Mucosa of descending colon (tissue), 3 donors: ENCODE results near the gene FAM216B. TPM values are rescaled to one million over a fixed set of nuclear protein-coding genes. Genes with fewer than 3 reads are reported as not detected.

Experiments used
- ATAC-seq: fragments of 200-7000 bp; cut with Tn5 transposase; one replicate; pipeline ENCODE4 v1.9.1; 2020; ENCODE audit warnings: mild to moderate bottlenecking, moderate library complexity
- DNase-seq, 3 donors: peaks; one replicate each; pipeline ENCODE4 v3.0.0-alpha.2; 2020
- H3K36me3 ChIP-seq: fragments of 200-600 bp; one replicate; pipeline ENCODE4 v1.8.0; 2021; ENCODE audit warnings: low read depth, mild to moderate bottlenecking
- H3K4me1 ChIP-seq: fragments of 200-600 bp; one replicate; pipeline ENCODE4 v1.8.0; 2021; ENCODE audit warnings: low read depth, mild to moderate bottlenecking
- H3K4me3 ChIP-seq: fragments of 200-600 bp; one replicate; pipeline ENCODE4 v1.8.0; 2021; ENCODE audit warnings: mild to moderate bottlenecking
- H3K9me3 ChIP-seq: fragments of 200-600 bp; one replicate; pipeline ENCODE4 v1.8.0; 2021; ENCODE audit warnings: mild to moderate bottlenecking
- CTCF ChIP-seq: fragments of 200-600 bp; IDR thresholded peaks from one replicate; pipeline ENCODE4 v1.8.0; 2022; ENCODE audit warnings: antibody characterized with exemption, mild to moderate bottlenecking
- intact Hi-C, 2 donors: fragments of 100-400 bp; cut with DNase I in 1 of 2; cut with micrococcal nuclease in 1 of 2; formaldehyde crosslinking; loops; one replicate each; pipeline versions ENCODE4 v1.11.0 to v1.11.1; 2022; cut with DNase I, micrococcal nuclease
- total RNA-seq, 3 donors: library from RNA; stranded (reverse); fragmentation: NEBNext Ultra II Directional in 2 of 3; extraction: Animal tissue kit (Norgen Biotek cat#: 25700) in 2 of 3; gene quantifications; one replicate each; pipeline versions ENCODE4 v1.2.1 to v1.2.4, GENCODE V29; 2021 to 2023
- donor health status: DM: no; HTN: no; CAD: no; lungs with moderate emphysema.
- donor health status: DM: no; HTN: no; CAD: no.
- donor health status: DM: no; HTN: yes; CAD: no.

FAM216B gene
- total RNA-seq, 3 donors from 2014 or later, result 0.09 to 0.13 TPM; not detected in 1

- ATAC-seq (no peak), DNase-seq (no peak)
- Histone ChIP-seq H3K4me3 (no peak overlapping the region), H3K36me3 (no peaks in the 10 kb centered on the region), H3K9me3 (no peaks in the 10 kb centered on the region), H3K4me1 (no peaks in the 10 kb centered on the region)
- TF ChIP-seq CTCF, result no peak
- intact Hi-C loops, result no loop called here
Observed at GRCh38 chr13:42741914-42742313, 39.5 kb upstream of the FAM216B start.

DNA sequence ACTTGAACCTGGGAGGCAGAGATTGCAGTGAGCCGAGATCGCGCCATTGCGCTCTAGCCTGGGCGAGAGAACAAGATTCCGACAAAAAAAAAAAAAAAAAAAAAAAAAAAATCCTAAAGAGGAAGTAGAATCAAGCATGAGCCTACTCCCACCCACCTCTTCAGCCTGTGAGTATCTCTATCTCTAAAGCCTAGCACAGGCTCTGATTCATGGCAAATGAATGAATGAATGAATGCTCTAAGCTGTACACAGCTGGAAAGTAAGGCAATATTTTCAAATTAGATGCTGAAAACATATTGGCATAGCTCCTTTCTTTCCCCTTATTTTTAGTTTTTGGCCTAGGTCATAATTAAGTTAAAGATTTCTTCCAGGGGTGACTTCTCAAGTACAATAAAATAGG is 35.7 kb upstream of the FAM216B start:
- Histone ChIP-seq H3K4me3 (no peak overlapping the region), H3K9me3 (no peaks in the 10 kb centered on the region), H3K36me3 (no peaks in the 10 kb centered on the region), H3K4me1 (no peaks in the 10 kb centered on the region)
- intact Hi-C loops, result no loop called here
- TF ChIP-seq CTCF, result no peak
- no peak for ATAC-seq
- DNase-seq, result no peak

DNA sequence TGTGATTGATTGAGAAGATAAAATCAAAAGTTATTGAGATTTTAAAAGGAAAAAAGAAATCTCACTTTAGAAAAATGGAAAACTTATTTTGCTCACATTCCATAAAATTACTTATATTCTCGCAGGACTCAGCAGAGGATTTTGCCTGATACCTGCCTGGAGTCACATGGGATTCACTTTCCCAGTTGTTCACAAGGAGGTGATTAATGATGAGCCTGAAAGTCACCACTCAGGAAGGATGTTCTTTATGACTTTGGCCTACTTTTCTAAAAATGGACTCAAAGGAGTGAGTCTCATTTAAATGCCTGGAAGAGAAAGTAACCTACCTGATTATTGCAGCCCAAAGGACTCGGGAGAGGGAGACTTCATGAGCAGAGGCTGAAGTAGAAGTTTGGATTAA is 34.5 kb upstream of the FAM216B start:
- no peaks in the 10 kb centered on the region for H3K4me1 ChIP-seq
- H3K4me3 ChIP-seq, result no peak overlapping the region
- H3K36me3 ChIP-seq, result no peaks in the 10 kb centered on the region
- no peak for TF ChIP-seq CTCF
- DNase-seq (no peak), ATAC-seq (no peak)
- no peaks in the 10 kb centered on the region for H3K9me3 ChIP-seq
- intact Hi-C loops, result no loop called here

DNA sequence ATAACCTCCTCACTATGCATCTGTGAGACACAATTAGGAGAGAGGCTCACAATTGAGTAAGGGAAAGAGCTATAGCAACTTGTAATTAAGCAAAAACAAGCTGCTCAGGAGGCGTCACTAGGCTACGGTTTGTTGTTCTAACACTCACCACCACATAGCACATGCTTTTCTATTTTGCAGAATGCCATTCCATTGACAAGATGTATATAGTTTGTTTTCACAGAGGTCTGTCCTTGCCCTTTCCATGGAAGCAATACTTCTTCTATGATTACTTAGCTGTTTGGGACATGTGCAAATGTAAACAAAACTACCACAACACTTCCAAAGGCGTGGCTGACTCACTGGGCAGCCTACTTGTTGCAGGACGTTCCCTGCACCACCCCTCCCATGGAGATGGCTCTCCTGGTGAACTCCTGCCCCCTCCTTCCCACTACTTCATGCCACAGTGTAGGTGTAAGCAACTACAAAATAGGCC is 33.9 kb upstream of the FAM216B start:
- Histone ChIP-seq H3K4me3 (no peak overlapping the region), H3K9me3 (no peaks in the 10 kb centered on the region), H3K36me3 (no peaks in the 10 kb centered on the region), H3K4me1 (no peaks in the 10 kb centered on the region)
- intact Hi-C loops, result no loop called here
- peak in 1 of 3 donors; percentile 14 for DNase-seq
- peak; percentile 66 for ATAC-seq
- no peak for TF ChIP-seq CTCF

- no peaks in the 10 kb centered on the region for H3K9me3 ChIP-seq
- H3K36me3 ChIP-seq, result no peaks in the 10 kb centered on the region
- TF ChIP-seq CTCF, result no peak
- intact Hi-C loops, result no loop called here
- H3K4me1 ChIP-seq, result no peaks in the 10 kb centered on the region
- ATAC-seq, result no peak
- DNase-seq, result no peak
- no peak overlapping the region for H3K4me3 ChIP-seq
Observed at GRCh38 chr13:42750794-42751193, 30.6 kb upstream of the FAM216B start.

DNA sequence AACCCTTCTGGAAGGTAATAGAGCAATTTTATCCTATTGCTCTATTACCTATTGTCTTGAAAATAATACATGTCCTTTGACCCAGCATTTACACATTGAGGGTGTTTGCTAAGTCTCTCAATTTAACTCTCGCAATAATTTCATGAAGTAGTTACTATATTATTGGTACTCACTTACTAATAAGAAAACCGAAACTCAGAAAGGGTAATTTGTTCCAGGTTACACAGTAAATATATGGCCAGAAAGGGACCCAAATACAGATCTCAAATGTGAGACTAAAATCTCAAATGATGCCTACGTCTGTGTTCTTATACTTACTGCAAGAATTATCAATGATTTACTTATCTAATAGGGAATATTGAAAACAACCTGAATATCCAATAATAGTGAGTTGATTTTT is 29.7 kb upstream of the FAM216B start:
- Histone ChIP-seq H3K36me3 (no peaks in the 10 kb centered on the region), H3K4me3 (no peak overlapping the region), H3K4me1 (no peaks in the 10 kb centered on the region), H3K9me3 (no peaks in the 10 kb centered on the region)
- intact Hi-C loops, result no loop called here
- TF ChIP-seq CTCF, result no peak
- DNase-seq, result no peak
- no peak for ATAC-seq
